ENCODE measurements around the gene TMEM14C.
"Not testable (repeated sequence)": the region's sequence is repeated elsewhere in the genome, so short reads cannot be mapped to it uniquely, and the experiment has no call there.

TMEM14C gene

DNA sequence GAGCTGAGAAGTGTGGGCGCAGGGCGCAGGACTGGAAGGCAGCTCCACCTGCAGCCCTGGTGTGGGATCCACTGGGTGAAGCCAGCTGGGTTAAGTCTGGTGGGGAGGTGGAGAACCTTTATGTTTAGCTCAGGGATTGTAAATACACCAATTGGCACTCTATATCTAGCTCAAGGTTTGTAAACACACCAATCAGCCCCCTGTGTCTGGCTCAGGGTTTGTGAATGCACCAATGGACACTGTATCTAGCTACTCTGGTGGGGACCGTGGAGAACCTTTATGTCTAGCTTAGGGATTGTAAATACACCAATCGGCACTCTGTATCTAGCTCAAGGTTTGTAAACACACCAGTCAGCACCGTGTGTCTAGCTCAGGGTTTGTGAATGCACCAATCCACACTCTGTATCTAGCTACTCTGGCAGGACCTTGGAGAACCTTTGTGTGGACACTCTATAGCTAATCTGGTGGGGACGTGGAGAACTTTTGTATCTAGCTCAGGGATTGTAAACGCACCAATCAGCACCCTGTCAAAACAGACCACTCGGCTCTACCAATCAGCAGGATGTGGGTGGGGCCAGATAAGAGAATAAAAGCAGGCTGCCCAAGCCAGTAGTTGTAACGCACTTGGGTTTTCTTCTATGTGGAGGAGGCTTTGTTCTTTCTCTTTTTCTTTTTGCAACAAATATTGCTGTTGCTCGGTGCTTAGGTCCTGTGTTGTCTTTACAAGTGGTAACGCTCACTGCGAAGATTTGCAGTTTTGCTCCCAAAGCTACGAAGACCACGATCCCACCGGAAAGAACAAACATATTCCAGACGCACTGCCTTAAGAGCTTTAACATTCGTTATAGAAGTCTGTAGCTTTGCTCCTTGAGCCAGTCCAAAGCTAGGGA lies 1.7 kb upstream of the TMEM14C start:
- peak in 1 of 2 donors; percentile 30 for DNase-seq (ENCODE audit: low read depth in 2 of 2)

DNA sequence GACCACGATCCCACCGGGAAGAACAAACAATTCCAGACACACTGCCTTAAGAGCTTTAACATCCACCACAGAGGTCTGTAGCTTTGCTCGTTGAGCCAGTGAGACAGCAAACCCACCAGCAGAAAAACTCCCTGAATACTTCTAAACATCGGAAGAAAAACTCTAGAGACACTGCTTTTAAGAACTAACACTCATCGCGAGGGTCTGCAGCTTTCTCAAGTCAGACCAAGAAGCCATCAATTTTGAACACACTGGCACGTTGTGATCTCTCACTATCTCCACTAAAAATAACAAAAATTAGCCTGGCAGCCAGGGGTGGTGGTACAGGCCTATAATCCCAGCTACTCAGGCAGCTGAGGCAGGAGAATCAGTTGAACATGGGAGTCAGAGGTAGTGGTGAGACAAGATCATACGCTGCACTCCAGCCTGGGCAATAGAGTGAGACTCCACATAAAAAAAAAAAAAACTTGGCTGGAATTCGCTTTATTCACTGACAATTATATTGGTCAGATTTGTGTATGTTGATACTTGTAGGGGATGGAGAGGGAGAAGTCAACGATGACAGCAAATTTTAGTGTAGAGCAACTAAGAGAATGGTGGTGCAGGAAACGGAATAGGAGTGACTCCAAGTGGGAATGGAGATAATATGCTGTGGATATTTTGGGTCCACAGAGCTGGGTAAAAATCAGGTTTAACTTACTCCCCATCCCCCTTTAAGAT lies 860 bp upstream of the TMEM14C start:
- DNase-seq (ENCODE audit: low read depth in 2 of 2): no peak

DNA sequence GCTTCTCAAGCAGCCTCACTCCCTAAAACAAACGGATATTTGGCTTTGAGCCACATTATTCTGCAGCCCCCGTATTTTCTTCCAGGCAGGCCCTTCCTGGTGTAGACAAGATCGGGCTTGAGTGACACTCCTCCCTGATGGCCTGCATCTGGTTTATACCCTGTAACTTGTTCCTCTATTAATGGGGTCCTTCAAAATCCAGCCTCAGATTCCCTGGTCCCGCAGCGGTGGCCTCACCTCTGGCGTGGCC lies 375 bp upstream of the TMEM14C start:
- DNase-seq (ENCODE audit: low read depth in 2 of 2): no peak

DNA sequence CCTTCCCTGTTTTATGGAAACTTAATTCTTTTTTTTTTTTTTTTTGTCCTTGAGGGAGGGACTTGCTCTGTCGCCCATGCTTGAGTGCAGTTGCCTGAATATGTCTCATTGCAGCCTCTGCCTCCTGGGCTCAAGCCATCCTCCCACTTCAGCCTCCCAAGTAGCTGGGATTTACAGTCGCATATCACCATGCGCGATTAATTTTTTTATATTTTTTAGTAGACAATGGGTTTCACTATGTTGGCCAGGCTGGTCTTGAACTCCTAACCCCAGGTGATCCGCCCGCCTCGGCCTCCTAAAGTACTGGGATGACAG lies 654 bp downstream of the TMEM14C start:
- no peak for DNase-seq (ENCODE audit: low read depth in 2 of 2)

DNA sequence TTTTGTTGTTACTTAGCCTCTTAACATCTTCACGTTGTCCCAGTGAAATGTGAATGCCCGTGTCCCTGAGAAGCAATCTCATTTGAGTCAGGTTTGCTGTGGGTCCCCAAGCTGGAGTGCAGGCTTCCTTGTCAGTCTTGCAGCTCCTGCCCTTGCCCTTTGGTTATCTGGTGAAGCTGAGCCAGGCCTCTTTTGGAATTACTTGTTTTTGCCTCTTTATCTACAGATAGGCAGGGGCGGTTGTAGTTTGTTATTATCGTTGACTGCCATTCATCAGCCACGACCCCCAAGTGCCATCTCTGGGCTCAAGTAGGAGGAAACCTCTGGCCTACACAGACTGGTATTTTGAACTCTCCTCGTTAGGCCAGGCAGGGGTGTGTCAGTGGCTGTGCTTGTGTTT lies 2.2 kb downstream of the TMEM14C start:
- no peak for DNase-seq (ENCODE audit: low read depth in 2 of 2)

DNA sequence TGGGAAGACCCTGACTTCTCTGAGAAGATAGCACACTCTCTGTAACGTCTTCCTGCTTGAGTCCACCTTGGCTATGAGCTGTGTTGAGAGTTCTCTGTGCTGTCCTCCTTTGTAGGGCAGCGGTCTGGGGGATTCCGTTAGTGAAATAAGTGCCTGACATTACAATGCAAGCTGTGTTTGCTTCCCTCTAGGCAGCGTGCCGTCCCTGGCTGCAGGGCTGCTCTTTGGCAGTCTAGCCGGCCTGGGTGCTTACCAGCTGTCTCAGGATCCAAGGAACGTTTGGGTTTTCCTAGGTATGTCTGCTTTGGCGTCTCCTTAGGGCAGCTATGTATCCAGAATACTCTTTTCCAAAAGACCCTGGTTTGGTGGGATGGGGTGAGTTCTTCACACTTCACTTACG lies 2.8 kb downstream of the TMEM14C start:
- no peak for DNase-seq (ENCODE audit: low read depth in 2 of 2)

DNA sequence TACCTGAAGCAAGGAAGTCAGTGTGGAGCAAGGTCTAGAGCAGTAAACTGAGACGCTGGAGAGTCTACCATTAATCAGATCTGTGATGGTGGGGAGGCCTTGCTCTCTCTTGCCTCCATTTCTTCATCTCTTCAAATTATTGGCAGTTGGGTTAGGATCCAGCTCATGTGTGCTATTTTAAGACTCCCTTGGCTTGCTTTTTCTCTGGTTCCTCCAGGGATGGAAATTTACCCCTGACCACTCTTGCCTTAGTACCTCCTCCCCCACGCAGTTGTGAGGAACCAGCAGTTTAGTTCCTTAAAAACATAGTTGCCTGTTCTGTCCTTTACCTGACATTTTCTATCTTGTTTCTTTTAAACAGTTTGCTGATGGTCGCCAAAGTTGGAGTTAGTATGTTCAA lies 7.4 kb downstream of the TMEM14C start:
- no peak for DNase-seq (ENCODE audit: low read depth in 2 of 2)

DNA sequence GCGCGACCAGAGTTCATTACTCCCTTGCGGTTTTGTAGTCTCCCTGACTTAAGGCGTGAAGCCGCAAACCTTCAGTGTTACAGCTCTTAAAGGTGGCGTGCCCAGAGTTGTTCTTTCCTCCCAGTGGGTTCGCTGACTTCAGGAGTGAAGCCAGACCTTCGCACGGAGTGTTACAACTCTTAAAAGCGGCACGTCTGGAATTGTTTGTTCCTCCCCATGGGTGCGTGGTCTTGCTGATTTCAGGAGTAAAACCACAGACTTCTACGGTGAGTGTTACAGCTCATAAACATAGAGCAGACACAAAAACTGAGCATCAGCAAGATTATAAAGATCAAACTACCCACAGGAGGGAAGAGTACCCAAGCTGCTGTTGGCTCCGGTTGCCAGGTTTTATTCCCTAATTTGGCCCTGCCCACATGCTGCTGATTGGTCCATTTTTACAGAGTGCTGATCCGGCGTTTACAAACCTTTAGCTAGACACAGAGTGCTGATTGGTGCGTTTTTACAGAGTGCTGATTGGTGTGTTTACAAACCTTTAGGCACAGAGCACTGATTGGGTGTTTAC lies 10.4 kb downstream of the TMEM14C start:
- DNase-seq (ENCODE audit: low read depth in 2 of 2): no peak

DNA sequence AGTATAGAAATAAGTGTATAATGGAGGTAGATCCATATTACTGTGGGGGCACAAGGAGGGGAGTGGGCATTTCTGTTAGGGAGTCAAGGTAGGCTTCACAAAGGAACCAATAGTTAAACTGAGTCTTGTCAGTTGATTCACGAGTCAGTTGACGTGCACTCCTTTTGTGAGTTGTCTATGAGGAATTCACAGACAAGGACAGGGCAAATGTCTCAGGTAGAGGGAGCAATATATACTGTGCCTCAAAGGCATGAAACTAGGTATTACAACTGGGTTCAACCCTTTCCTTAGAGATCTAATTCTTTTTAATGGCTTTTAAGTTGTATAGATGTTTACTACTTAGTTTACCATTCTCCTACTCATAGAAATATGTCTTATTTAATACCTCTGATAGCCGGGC lies 11.0 kb downstream of the TMEM14C start:
- no peak for DNase-seq (ENCODE audit: low read depth in 2 of 2)

DNA sequence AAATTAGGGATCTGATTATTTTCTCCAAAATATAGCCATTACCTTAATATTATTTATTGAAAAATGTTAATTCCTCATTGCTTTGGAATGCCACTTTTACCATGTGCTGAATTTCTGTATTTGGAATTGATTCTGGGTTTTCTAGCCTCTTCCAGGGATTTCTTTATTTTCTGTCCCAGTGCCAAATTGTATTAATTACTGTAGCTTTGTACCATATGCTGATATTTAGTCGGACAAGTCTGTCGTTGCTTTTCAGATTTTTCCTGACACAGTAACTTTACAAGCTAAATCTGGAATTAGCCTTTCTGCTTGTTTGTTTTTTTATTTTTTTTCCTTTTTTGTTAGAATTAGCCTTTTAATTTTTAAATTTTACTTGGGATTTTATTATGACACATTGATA lies 13.9 kb downstream of the TMEM14C start:
- no peak for DNase-seq (ENCODE audit: low read depth in 2 of 2)

DNA sequence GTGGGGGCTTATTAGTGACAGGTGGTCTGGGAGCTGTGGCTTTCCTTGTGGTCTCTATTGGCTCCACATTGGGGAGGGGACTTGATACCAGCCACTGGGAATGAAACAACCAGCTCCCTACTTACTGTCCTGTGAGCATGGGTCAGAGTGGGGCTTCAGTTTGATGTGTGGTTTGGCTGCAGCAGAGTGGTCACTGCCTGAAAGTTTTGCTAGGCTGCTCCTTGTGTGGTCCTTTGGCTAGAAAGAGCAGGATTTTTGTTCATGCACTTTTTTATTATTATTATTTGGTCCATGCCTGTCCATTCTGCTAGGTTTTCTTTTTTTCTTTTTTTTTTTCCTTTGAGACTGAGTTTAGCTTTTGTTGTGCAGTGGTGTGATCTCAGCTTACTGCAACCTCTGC lies 17.2 kb downstream of the TMEM14C start:
- no peak for DNase-seq (ENCODE audit: low read depth in 2 of 2)

DNA sequence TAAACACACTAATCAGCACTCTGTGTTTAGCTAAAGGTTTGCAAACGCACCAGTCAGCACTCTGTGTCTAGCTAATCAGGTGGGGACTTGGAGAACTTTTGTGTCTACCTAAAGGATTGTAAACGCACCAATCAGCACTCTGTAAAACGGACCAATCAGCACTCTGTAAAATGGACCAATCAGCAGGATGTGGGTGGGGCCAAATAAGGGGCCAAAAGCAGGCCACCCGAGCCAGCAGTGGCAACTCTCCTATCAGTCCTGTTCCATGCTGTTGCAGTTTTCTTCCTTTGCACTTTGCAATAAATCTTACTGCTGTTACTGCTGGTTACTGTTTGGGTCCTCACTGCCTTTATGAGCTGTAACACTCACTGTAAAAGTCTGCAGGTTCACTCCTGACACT lies 18.8 kb downstream of the TMEM14C start:
- DNase-seq (ENCODE audit: low read depth in 2 of 2): not testable (repeated sequence)

DNA sequence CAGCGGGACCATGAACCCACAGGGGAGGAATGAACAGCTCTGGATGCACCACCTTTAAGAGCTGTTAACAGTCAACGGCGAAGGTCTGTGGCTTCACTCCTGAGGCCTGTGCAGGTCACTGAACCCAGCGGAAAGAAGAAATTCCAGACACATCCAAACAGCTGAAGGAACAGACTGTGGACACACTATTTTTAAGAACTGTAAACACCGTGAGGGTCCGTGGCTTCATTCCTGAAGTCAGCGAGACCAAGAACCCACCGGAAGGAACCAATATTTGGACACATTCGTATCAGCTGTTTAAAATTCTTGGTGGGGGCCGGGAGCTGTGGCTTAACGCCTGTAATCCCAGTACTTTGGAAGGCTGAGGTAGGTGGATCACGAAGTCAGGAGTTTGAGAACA lies 19.4 kb downstream of the TMEM14C start:
- no peak for DNase-seq (ENCODE audit: low read depth in 2 of 2)

DNA sequence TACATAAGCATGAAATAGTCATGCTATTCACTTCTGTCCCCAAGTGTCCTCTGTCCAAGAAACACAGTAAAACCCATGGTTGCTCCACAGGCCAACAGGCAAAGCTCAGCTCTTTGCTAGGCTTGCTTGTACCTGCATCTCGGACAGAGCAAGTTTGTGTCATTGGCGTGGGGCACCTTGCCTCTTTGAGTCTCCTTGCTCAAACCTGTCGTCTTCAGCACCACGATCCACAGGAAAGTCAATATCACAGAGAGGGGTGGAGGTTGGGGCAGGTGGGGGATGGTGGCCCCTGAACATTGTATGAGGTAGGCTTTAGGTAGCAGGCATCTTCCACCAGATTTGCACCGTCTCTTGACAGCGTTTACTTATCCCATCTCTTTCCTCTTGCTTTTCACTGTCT lies 20.6 kb downstream of the TMEM14C start:
- no peak for DNase-seq (ENCODE audit: low read depth in 2 of 2)

DNA sequence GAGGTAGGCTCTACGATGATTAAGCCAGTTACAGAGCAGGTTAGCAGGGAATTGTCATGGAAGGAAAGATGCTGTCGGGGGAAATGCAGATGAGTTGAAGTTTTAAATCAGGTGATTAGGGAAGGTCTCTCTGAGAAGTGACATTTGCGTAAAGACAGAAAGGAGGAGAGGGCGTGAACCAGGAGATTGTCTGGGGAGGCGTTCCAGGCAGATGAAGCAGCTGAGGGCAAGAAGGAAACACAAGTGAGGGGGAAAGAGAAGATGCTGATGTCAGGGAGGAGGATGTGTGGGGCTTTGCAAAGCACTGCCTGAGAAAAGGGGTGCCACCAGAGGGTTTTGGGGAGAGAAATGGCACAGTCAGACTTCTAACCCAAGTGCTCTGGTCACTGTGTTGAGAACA lies 22.2 kb downstream of the TMEM14C start:
- DNase-seq (ENCODE audit: low read depth in 2 of 2): no peak

DNA sequence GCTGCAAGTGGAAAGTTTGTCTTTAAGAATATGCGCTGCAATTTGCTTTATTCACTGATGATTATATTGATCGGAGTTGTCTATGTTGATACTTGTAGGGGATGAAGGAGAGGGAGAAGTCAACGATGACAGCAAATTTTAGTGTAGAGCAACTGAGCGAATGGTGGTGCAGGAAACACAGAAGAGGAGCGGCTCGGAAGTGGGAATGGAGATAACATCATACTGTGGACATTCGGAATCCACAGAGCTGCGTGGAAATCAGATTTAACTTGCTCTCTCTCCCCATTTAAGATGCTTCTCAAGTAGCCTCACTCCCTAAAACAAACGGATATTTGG lies 24.0 kb downstream of the TMEM14C start:
- no peak for DNase-seq (ENCODE audit: low read depth in 2 of 2)

DNA sequence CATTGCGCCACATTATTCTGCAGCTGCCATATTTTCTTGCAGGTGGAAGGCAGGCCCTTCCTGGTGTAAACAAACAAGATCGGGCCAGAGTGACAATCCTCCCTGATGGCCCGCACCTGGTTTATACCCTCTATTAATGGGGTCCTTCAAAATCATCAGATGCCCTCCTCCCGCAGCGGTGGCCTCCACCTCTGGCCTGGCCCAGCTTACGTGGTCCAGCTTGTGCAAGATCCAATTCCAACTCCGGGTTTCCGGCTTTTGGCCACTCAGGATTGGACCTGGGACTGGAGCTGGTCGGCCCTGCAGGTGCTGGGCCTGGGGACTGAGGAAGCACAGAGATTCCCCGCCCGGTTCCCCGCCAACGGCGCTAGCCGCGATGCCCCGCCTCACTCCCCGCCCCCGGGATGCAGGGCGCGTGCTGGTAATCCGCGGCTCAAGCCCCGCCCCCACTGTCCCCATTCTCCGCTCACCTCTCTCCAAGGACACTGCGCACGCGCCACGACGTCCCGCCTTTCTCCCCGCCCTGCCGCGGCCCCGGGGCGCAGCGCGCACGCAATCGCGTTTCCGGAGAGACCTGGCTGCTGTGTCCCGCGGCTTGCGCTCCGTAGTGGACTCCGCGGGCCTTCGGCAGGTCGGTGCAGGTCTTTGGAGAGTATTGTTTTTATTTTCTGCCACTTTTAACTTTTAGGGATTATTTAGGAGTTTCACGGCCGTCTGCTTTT lies 24.5 kb downstream of the TMEM14C start, which contains the start of gene TMEM14B:
Gene TMEM14B, plus strand, starts transcription at position 555 of the 722 bp plus-strand sequence. CDS start 1,441 bp downstream, outside the sequence.
- DNase-seq (ENCODE audit: low read depth in 2 of 2): peak; percentile 99

DNA sequence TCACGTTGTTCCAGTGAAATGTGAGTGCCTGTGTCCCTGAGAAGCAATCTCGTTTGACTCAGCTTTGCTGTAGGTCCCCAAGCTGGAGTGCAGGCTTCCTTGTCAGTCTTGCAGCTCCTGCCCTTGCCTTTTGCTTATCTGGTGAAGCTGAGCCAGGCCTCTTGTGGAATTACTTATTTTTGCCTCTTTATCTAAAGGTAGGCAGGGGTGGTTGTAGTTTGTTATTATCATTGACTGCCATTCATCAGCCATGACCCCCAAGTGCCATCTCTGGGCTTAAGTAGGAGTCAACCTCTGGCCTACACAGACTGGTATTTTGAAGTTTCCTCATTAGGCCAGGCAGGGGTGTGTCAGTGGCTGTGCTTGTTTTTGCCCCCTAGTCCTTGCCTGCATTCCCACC lies 26.9 kb downstream of the TMEM14C start:
- DNase-seq (ENCODE audit: low read depth in 2 of 2): no peak

DNA sequence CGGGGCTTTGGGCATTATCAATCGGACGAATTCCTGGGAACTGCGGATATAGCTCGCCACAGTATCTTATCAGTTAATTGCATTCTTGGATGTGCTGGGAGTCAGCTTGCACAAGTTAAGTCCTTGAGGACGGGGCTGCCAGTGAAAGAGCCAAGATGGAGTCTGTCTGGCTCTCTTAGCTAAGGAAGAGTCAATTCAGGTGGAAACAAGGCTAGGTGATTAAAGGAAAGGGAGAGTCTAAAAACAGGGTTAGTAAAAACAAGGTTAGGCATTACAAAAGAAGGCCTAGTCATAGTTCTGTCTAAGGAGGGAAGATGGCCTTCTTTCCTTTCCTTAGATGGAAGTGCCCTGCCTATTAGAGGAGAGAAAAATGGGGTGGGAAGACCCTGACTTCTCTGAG lies 27.7 kb downstream of the TMEM14C start:
- not testable (repeated sequence) for DNase-seq (ENCODE audit: low read depth in 2 of 2)

DNA sequence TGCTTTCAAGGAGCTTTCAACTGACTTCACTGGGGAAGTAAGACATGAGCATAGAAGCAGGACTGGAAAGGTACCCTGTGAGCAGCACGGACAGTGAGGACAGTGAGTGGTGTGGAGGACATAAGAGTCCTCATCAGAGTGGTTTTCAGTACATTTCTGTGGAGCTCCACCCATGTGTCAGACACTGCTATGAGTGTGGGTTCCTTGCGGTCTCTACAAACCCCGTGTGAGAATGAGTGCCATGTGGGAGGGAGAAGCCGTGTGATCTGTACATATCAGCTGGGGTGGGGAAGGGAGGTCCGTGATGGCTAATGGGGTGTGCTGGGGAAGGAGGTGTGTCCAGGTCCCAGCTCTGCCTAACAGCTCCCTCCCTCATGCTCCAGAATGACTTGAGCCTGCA lies 28.9 kb downstream of the TMEM14C start:
- DNase-seq (ENCODE audit: low read depth in 2 of 2): not testable (repeated sequence)

DNA sequence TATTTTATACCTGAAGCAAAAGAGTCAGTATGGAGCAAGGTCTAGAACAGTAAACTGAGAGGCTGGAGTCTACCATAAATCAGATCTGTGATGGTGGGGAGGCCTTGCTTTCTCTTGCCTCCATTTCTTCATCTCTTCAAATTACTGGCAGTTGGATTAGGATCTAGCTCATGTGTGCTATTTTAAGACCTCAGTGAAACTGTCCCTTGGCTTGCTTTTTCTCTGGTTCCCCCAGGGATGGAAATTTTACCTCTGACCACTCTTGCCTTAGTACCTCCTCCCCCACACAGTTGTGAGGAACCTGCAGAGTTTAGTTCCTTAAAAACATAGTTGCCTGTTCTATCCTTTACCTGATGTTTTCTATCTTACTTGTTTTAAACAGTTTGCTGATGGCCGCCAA lies 33.2 kb downstream of the TMEM14C start:
- DNase-seq (ENCODE audit: low read depth in 2 of 2): no peak

DNA sequence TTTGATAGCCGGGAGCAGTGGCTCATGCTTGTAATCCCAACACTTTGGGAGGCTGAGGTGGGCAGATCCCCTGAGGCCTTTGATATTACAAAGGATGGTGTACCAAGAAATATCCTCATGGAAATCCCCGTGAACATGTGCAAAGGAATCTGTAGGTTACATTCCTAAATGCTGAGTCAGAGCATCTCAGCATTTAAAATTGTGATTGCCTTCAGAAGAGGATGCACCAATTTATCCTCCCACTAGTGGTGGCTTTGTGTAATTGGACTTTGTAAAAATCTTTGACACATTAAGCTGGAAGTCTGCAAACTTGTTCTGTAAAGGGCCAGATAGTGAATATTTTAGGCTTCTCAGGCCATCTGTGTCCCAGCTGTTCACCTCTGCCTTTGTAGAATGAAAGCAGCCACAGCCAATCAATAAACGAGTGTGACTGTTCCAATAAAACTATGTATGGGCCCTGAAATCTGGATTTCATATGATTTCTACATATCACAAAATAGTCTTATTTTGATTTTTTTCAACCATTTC lies 36.5 kb downstream of the TMEM14C start:
- no peak for DNase-seq (ENCODE audit: low read depth in 2 of 2)

All from stimulated activated CD8-positive, alpha-beta memory T cell treated with anti-CD3 and anti-CD28 coated beads, Interleukin-15, amount 100 ng/mL, for 48 hours (primary cell).